ENCODE results near the gene S100A8.

DNA sequence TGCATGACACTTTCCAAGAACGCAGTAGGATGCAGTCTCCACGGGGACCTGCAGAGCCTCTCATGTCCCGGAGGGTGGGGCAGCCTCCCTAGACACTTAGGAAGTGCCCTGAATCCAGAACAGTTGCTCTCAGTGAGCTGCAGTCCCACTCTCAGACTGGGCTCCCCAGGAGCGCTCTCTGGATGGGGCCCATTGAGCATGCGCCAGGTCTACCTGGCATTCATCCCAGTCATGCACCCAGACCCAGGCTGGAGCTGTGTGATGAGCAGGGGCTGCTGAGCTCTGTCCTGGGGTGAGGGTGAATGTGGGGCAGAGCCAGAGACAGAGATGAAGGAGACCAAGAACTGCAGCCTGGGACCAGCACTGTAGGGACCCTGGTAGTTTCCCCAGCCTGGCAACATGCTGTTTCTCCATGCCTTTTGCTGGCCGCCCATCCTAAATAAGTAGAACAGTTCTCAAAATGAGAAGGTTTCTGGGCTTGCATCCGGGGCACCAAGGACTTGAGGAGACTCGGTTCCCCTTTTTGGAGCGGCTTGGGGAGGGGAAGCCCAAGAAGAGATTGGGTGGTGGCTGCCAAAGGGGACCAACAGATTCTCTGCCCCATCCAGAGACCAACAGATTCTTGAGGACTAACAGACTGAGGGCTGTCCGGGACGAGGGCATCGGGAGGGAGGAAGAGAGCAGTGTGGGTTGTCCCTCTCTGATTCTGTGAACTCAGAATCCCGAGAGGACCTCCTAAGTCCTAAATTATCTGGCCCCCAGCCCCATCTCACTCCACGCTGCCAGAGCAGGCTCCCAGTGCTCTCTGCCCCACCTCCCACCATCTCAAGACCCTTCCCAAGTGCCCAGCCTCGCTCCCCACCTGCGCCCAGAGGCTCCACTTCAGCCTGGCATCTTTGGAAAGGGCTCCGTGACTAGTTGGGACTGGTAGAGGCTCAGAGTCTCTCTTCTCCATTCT, 41.2 kb downstream of the S100A8 start:
- no peak for TF ChIP-seq EZH2phosphoT487 (IDR thresholded peaks at IDR 0.05; ENCODE audit: borderline replicate concordance)
- TF ChIP-seq YY1 (IDR thresholded peaks at IDR 0.05; ENCODE audit: extremely low read depth, insufficient replicate concordance, low read depth, low read length) = no peak
- TF ChIP-seq, protein P1, sequence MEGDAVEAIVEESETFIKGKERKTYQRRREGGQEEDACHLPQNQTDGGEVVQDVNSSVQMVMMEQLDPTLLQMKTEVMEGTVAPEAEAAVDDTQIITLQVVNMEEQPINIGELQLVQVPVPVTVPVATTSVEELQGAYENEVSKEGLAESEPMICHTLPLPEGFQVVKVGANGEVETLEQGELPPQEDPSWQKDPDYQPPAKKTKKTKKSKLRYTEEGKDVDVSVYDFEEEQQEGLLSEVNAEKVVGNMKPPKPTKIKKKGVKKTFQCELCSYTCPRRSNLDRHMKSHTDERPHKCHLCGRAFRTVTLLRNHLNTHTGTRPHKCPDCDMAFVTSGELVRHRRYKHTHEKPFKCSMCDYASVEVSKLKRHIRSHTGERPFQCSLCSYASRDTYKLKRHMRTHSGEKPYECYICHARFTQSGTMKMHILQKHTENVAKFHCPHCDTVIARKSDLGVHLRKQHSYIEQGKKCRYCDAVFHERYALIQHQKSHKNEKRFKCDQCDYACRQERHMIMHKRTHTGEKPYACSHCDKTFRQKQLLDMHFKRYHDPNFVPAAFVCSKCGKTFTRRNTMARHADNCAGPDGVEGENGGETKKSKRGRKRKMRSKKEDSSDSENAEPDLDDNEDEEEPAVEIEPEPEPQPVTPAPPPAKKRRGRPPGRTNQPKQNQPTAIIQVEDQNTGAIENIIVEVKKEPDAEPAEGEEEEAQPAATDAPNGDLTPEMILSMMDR (IDR thresholded peaks at IDR 0.05 in 2 of 3, conservative IDR thresholded peaks at IDR 0.05 in 1 of 3; ENCODE audit: borderline replicate concordance in 1 of 3, insufficient read depth in 1 of 3, low read depth in 2 of 3, low read length in 2 of 3) = no peak
- no peak for TF ChIP-seq EZH2 (IDR thresholded peaks at IDR 0.05)
- TF ChIP-seq, protein P2, sequence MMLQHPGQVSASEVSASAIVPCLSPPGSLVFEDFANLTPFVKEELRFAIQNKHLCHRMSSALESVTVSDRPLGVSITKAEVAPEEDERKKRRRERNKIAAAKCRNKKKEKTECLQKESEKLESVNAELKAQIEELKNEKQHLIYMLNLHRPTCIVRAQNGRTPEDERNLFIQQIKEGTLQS (IDR thresholded peaks at IDR 0.05) = no peak
- TF ChIP-seq, protein P3, sequence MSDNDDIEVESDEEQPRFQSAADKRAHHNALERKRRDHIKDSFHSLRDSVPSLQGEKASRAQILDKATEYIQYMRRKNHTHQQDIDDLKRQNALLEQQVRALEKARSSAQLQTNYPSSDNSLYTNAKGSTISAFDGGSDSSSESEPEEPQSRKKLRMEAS (IDR thresholded peaks at IDR 0.05) = no peak
- TF ChIP-seq POLR2A (IDR thresholded peaks at IDR 0.05; ENCODE audit: borderline replicate concordance, extremely low read depth, insufficient read depth, insufficient read length) = no peak
- no peak for TF ChIP-seq SIN3A (IDR thresholded peaks at IDR 0.05; ENCODE audit: low read depth)
- TF ChIP-seq RAD21 (IDR thresholded peaks at IDR 0.05; ENCODE audit: low read depth) = no peak
- TF ChIP-seq EGR1 (IDR thresholded peaks at IDR 0.05; ENCODE audit: low read depth) = no peak
- no peak for TF ChIP-seq TCF7L2 (IDR thresholded peaks at IDR 0.05; ENCODE audit: borderline replicate concordance, extremely low read depth, insufficient read depth, insufficient read length)
- TF ChIP-seq ZNF274 (IDR thresholded peaks at IDR 0.05; ENCODE audit: low read depth, low read length) = no peak
- TF ChIP-seq SP1 (IDR thresholded peaks at IDR 0.05; ENCODE audit: low read depth) = no peak

Measured in HCT116 (cell line).